Measurements from ENCODE around the gene RNF34.

DNA sequence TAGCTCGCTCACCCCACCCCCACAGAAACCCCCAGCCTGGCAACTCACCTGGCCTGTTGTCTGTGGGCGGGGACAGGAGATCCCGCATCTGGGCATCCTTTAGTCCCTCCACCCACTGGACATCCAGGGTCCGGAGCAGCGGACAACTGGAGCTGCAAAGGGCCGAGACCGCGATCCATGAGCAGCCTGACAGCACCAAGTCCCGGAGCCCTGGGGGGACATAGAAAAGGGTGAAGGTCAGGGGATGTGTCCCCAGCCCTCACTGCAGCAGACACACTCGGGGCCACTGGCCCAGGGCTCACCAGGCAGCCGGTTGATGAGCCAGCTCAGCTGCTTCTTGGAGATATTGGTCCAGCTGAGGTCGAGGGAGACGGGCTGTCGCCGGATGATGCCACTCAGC is 40.9 kb downstream of the RNF34 start:
- TF ChIP-seq CTCF (IDR thresholded peaks at IDR 0.05 in 4 of 5, conservative IDR thresholded peaks at IDR 0.05 in 1 of 5) (no peak), POLR2A (IDR thresholded peaks at IDR 0.05) (no peak)
